GM18873 (cell line): ENCODE measurements around the gene IL6ST.
A peak's percentile ranks its signal among the peaks of the same experiment; 100 is the strongest.
"Not testable (repeated sequence)": the region's sequence is repeated elsewhere in the genome, so short reads cannot be mapped to it uniquely, and the experiment has no call there.

Experiments
- ATAC-seq: cut with Tn5 transposase; IDR thresholded peaks from one replicate; pipeline ENCODE4 v1.9.1; 2021; ENCODE audit warnings: mild to moderate bottlenecking, moderate library complexity, moderate number of reproducible peaks; ENCODE audit not compliant: unreplicated experiment, low FRiP score

The IL6ST gene

GRCh38 chr5:55973296-55973695, 21.5 kb downstream of the IL6ST start:
- ATAC-seq: no peak

GRCh38 chr5:55969956-55970355, 24.8 kb downstream of the IL6ST start:
- ATAC-seq: no peak

GRCh38 chr5:55966284-55966683, 28.5 kb downstream of the IL6ST start:
- no peak for ATAC-seq

GRCh38 chr5:55965525-55965924, 29.2 kb downstream of the IL6ST start:
- ATAC-seq: no peak

- ATAC-seq: no peak
These were observed 34.0 kb downstream of the IL6ST start for GRCh38 chr5:55960779-55961178.

- no peak for ATAC-seq
These were observed 35.6 kb downstream of the IL6ST start for GRCh38 chr5:55959208-55959607.

GRCh38 chr5:55941154-55941553, 53.6 kb downstream of the IL6ST start:
- ATAC-seq: not testable (repeated sequence)

GRCh38 chr5:55937598-55937997, 57.2 kb downstream of the IL6ST start:
- ATAC-seq: not testable (repeated sequence)

GRCh38 chr5:55936100-55936693, 58.6 kb downstream of the IL6ST start:
- ATAC-seq: peak; percentile 47

- ATAC-seq: no peak
These were observed 59.4 kb downstream of the IL6ST start for GRCh38 chr5:55935371-55935770.

GRCh38 chr5:55934720-55935119, 60.0 kb downstream of the IL6ST start:
- no peak for ATAC-seq

GRCh38 chr5:55934115-55934613, 60.6 kb downstream of the IL6ST start:
- ATAC-seq: no peak

GRCh38 chr5:55933377-55934114, 61.2 kb downstream of the IL6ST start:
- no peak for ATAC-seq

GRCh38 chr5:55932700-55933099, 62.1 kb downstream of the IL6ST start:
- no peak for ATAC-seq

- no peak for ATAC-seq
These were observed 65.6 kb downstream of the IL6ST start for GRCh38 chr5:55929020-55929799.

- ATAC-seq: no peak
These were observed 66.7 kb downstream of the IL6ST start for GRCh38 chr5:55927861-55928655.

- ATAC-seq: no peak
These were observed 68.3 kb downstream of the IL6ST start for GRCh38 chr5:55926476-55926875.

- ATAC-seq: no peak
These were observed 69.1 kb downstream of the IL6ST start for GRCh38 chr5:55925712-55926111.

GRCh38 chr5:55925181-55925580, 69.6 kb downstream of the IL6ST start:
- ATAC-seq: no peak

- no peak for ATAC-seq
These were observed 70.0 kb downstream of the IL6ST start for GRCh38 chr5:55924744-55925143.
